ENCODE results near the gene GSDME. TPM values are rescaled to one million over a fixed set of nuclear protein-coding genes. Genes with fewer than 3 reads are reported as not detected.
A peak's percentile ranks its signal among the peaks of the same experiment; 100 is the strongest.

GSDME gene
- total RNA-seq, 1 experiment from 2014 or later, result 37.2 TPM

DNA sequence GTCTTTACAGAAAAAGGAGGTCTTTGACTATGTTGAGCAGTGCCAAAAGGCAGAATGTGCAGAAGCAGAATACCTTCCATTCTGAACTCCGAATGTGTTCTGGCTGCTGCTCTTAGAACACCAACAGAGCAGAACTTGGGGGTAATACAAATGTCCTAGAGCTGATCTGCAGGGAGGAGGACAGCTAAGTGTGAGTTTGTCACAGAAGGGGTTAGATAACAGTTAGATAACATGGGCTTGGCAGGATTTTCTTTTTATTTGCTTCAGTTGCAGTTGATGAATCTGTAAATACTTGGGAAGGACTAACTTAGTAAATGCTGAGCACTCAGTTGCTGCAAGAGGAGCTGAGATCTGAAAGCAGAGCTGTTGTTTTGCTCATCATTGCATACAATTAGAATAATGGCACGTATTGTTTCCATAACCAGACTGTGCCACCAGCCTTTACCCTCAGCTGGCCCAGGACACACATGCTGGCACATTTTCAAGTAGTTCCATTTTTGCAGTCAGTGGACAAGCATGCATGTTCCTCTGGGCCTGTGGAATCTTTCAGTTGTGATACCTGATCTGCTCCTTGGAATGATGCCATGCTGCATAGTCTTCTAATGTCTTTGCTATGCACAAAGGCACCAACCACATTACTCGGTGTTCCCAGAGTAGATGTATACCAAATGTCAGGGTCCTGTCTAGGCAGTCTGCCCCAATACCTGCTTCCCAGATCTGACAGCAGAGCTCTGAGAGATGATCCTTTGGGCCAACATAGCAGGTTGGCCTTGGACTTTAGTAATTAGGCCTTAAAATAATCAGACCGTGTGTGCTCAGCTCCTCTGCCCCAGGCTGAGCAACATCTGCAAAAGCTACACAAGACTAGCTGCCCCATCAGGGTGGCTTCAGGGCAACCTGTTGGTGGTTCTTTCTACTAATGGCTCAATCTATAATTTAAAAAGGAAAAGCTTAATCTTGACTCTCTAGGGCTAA, 55.7 kb downstream of the GSDME start:
- in situ Hi-C loops (cut with HindIII; ENCODE audit: low pct_unique_long_range_greater_than_20kb, low sequenced_read_pairs), result no loop called here
- DNase-seq (ENCODE audit: low read depth, low spot score), result no peak

GRCh38 chr7:24700521-24701260, 56.6 kb downstream of the GSDME start:
- DNase-seq (ENCODE audit: low read depth, low spot score), result no peak
- in situ Hi-C loops (cut with HindIII; ENCODE audit: low pct_unique_long_range_greater_than_20kb, low sequenced_read_pairs), result no loop called here

DNA sequence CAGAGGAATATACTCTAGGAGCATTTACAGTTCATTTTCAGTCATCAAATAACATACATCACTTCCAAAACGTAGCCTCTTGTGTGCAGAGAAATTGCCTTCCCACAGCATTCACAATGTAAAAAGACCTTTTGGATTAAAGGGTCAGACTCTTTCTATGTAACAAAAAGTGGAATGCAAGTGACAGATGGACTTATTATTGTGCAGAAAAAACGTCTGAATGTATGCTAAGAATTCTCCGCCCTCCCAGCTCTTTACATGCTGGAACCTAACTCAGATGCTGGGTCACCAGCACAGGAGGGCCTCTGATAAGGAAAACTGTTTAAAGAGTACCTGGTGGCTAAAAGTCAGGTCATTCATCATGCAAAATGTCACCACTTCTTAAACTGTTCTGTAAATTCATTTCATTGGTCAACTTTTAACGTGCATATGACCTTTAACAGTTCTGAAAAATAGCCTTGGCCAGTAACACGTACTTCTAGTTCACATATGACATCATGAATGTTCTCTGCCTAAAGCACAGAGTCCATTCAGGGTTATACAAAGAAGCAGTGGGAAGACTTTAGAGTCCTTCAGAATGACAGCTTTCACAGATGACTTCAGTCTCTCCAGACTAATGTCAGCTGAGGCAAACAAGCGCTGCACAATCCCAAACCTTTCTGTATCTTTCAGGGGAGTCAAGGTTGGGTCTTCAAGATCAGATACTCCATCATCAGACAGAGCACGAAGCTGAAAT, 58.6 kb downstream of the GSDME start:
- in situ Hi-C loops (cut with HindIII; ENCODE audit: low pct_unique_long_range_greater_than_20kb, low sequenced_read_pairs), result no loop called here
- DNase-seq (ENCODE audit: low read depth, low spot score), result no peak

DNA sequence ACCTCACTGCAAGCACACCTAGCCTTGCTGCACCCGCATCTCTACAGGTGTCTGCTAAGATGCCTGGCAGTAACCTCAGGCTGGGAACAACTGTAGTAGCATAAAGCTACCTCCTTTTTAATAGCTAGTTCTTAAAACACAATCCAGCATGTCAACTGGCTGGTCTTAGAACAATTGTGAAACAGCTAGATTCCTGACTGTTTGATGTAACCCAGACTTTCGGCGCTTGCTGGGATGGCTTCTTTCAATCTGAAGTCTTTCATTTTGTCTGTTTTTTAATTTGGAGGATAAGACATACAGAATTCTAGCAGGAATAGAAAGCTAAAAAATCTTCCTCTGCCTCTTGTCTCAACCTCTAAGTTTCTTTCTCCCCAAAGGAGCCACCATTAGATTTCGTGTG, 59.8 kb downstream of the GSDME start:
- DNase-seq (ENCODE audit: low read depth, low spot score), result no peak
- in situ Hi-C loops (cut with HindIII; ENCODE audit: low pct_unique_long_range_greater_than_20kb, low sequenced_read_pairs), result no loop called here

DNA sequence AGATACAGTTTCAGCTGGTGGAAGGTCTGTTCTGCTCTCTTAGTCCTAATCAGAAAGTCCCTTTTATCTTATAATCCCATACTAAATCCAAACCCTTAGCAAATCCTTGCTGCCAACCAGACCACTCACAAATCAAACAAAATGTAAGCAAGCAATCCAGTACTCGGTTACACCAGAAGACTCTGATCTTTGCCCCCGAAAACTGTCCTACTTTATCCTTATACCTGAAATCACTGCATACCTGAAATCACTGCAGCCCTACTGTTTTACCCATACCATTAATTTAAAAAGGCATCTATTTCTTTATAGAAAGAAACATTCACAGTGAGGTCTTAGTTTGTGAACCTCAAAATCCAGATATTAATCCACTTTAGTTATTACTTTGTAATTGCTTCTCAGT, 64.7 kb downstream of the GSDME start:
- in situ Hi-C loops (cut with HindIII; ENCODE audit: low pct_unique_long_range_greater_than_20kb, low sequenced_read_pairs), result no loop called here

GRCh38 chr7:24690251-24690650, 67.0 kb downstream of the GSDME start:
- DNase-seq (ENCODE audit: low read depth, low spot score), result no peak
- in situ Hi-C loops (cut with HindIII; ENCODE audit: low pct_unique_long_range_greater_than_20kb, low sequenced_read_pairs), result no loop called here

More for the DNA sequence above, 64.7 kb downstream of the GSDME start:
- no peak for DNase-seq (ENCODE audit: low read depth, low spot score)

- no peak for DNase-seq (ENCODE audit: low read depth, low spot score)
- in situ Hi-C loops (cut with HindIII; ENCODE audit: low pct_unique_long_range_greater_than_20kb, low sequenced_read_pairs), result no loop called here
These were observed 71.6 kb downstream of the GSDME start for GRCh38 chr7:24685708-24686107.

- in situ Hi-C loops (cut with HindIII; ENCODE audit: low pct_unique_long_range_greater_than_20kb, low sequenced_read_pairs), result no loop called here
- DNase-seq (ENCODE audit: low read depth, low spot score), result no peak
These were observed 86.5 kb downstream of the GSDME start for GRCh38 chr7:24670782-24671181.

DNA sequence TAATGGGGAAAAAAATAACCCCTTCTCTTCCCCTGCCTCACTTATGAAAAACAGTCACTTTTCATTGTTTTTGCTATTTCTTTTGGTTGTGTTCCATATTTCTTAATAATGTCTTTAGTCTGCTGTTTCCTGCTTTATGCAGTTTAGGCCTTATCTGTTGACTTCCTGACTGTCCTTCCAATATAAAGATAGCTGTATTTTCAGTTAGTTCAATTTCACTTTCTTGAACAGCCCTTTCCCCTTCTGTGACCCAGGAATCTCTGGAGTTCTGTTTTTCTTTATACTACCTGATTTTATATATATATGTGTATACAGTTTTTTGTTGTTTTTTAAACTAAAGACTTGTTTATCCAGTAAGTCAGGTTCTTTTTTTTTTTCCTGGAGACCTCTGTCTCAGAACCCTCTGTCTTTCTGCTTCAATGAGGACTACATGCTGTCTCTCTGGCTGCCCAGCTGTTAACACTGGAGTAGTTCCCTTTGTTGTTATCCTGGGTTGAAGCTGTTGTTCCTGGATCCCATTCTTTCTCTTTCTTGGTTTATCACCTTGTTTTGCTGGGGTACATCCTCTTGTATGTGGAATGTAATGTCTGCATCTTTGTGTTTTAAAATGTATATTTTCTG, 87.2 kb downstream of the GSDME start:
- DNase-seq (ENCODE audit: low read depth, low spot score), result no peak
- in situ Hi-C loops (cut with HindIII; ENCODE audit: low pct_unique_long_range_greater_than_20kb, low sequenced_read_pairs), result no loop called here

DNA sequence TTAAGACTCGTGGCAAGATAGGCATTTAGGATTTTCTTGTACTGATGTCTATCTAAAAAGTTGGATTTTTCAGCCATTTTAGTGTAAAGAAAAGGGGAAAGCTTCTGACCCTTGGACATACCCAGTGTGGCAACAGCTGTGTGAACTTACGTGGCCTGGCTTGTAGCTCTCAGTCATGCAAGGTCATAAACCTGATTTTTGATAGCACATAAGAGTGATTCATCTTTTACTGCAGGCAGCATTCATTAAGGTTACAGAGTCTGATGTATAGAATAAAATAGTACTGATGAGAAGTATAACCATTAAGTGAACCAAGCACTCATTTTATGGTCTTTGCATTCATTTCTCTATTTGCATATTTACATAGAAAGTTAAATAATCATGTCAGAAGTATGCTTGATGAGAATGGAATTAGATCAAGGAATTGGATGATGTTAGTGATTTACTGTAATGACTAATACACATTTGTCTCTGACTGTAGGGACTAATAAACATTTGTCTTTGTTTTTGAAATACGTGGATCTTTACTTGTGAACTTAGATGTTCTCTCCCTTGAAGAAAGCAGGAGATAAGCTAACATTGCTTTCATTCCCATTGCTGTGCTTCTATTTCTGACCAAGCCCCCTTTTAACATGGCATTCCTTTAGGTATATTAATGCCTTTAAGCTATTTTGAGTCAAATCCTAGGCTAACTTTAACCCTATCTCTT, 88.2 kb downstream of the GSDME start:
- DNase-seq (ENCODE audit: low read depth, low spot score), result no peak
- in situ Hi-C loops (cut with HindIII; ENCODE audit: low pct_unique_long_range_greater_than_20kb, low sequenced_read_pairs), result no loop called here

DNA sequence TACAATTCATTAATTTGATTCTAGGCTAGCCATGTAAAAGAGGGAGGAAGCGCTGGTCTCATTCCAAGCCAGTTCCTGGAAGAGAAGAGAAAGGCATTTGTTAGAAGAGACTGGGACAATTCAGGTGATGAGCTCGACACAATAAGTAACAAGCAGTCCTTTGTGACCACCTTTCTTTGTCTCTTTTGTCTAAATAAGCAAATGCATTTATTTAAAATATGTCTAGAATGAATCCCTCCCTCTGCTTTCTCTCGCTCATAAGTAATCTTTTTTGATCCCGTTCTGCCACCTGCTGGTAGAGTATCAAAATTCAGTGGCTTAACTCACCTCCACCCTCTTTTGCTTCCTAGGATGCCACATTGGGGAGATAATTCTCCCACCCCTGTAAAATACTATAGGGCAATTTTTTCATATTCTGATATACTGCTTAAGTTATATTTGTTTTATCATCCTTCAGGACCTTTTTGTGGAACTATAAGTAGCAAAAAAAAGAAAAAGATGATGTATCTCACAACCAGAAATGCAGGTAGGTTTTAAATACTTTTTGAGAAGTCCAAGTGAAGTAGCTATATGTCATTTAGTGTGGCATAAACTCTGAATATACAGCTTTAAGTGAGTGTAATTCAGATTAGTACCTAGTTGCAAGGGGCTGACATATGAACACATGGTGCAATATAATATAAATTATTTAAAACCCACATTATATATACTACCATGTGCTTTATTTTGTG, 91.5 kb downstream of the GSDME start:
- peak; percentile 78 for DNase-seq (ENCODE audit: low read depth, low spot score)
- in situ Hi-C loops (cut with HindIII; ENCODE audit: low pct_unique_long_range_greater_than_20kb, low sequenced_read_pairs), result no loop called here

GRCh38 chr7:24660546-24660945, 96.7 kb downstream of the GSDME start:
- in situ Hi-C loops (cut with HindIII; ENCODE audit: low pct_unique_long_range_greater_than_20kb, low sequenced_read_pairs), result no loop called here
- DNase-seq (ENCODE audit: low read depth, low spot score), result no peak

- DNase-seq (ENCODE audit: low read depth, low spot score), result no peak
- in situ Hi-C loops (cut with HindIII; ENCODE audit: low pct_unique_long_range_greater_than_20kb, low sequenced_read_pairs), result no loop called here
These were observed 97.8 kb downstream of the GSDME start for GRCh38 chr7:24659505-24659904.

GRCh38 chr7:24657980-24658379, 99.3 kb downstream of the GSDME start:
- in situ Hi-C loops (cut with HindIII; ENCODE audit: low pct_unique_long_range_greater_than_20kb, low sequenced_read_pairs), result no loop called here
- no peak for DNase-seq (ENCODE audit: low read depth, low spot score)

DNA sequence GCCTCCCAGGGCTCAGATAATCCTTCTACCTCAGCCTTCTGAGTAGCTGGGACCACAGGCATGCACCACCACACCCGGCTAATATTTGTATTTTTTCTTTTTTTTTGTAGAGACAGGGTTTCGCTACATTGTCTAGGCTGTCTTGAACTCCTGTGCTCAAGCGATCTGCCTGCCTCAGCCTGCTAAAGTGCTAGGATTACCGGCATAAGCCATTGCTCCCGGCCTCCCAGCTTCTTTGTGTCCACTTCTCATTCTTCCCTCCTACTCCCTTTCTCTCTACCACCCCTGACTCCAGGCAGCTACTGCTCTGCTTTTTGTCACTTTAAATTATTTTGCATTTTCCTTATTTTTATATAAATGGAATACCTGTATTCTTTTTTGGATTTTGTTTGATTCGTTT, 100.7 kb downstream of the GSDME start:
- in situ Hi-C loops (cut with HindIII; ENCODE audit: low pct_unique_long_range_greater_than_20kb, low sequenced_read_pairs), result no loop called here
- DNase-seq (ENCODE audit: low read depth, low spot score), result no peak

DNA sequence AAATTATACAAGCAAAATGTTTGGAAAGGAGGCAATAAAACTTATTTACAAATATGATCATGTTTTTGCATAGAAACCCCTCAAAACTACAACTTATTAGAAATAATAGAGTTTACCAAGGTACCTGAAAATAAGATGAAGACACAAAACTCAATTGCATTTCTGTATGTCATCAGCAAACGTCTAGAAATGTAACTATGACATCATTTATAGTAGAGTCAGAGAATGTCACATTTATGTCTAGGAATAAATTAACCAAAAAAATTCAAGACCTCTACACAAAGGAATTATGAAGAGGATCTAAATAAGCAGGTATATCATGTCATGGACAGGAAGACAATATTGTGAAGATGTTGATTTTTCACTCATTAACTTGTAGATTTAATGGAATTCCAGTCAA, 103.0 kb downstream of the GSDME start:
- no peak for DNase-seq (ENCODE audit: low read depth, low spot score)
- in situ Hi-C loops (cut with HindIII; ENCODE audit: low pct_unique_long_range_greater_than_20kb, low sequenced_read_pairs), result no loop called here
